ENCODE measurements around the gene GRIK4.

GRIK4 gene

GRCh38 chr11:120668537-120668936 is 157.0 kb downstream of the GRIK4 start:
- no peak for DNase-seq (ENCODE audit: low spot score)
- no peaks in the 10 kb centered on the region for H3K36me3 ChIP-seq (ENCODE audit: low read depth)
- H3K27ac ChIP-seq (ENCODE audit: poor library complexity, severe bottlenecking): no peak overlapping the region
- no peak for TF ChIP-seq CTCF (IDR thresholded peaks at IDR 0.05; ENCODE audit: poor library complexity, severe bottlenecking)
- H3K4me1 ChIP-seq (ENCODE audit: insufficient read depth, poor library complexity, severe bottlenecking): no peaks in the 10 kb centered on the region
- no peak for ATAC-seq (ENCODE audit: low read depth)
- no peaks in the 10 kb centered on the region for H3K9me3 ChIP-seq (ENCODE audit: severe bottlenecking)
- H3K27me3 ChIP-seq (ENCODE audit: insufficient read depth, poor library complexity, severe bottlenecking): peaks cover 7% of the 10 kb centered on the region
- no peak overlapping the region for H3K4me3 ChIP-seq (ENCODE audit: severe bottlenecking)

- Histone ChIP-seq H3K36me3 (ENCODE audit: low read depth) (no peaks in the 10 kb centered on the region), H3K4me1 (ENCODE audit: insufficient read depth, poor library complexity, severe bottlenecking) (no peaks in the 10 kb centered on the region), H3K4me3 (ENCODE audit: severe bottlenecking) (no peak overlapping the region), H3K27me3 (ENCODE audit: insufficient read depth, poor library complexity, severe bottlenecking) (peaks cover 3% of the 10 kb centered on the region), H3K9me3 (ENCODE audit: severe bottlenecking) (no peaks in the 10 kb centered on the region), H3K27ac (ENCODE audit: poor library complexity, severe bottlenecking) (no peak overlapping the region)
- TF ChIP-seq CTCF (IDR thresholded peaks at IDR 0.05; ENCODE audit: poor library complexity, severe bottlenecking): no peak
- ATAC-seq (ENCODE audit: low read depth) (no peak), DNase-seq (ENCODE audit: low spot score) (no peak)
Measured at GRCh38 chr11:120674542-120674941, 163.0 kb downstream of the GRIK4 start.

- no peak for DNase-seq (ENCODE audit: low spot score)
- H3K27me3 ChIP-seq (ENCODE audit: insufficient read depth, poor library complexity, severe bottlenecking): peaks cover 3% of the 10 kb centered on the region
- H3K36me3 ChIP-seq (ENCODE audit: low read depth): no peaks in the 10 kb centered on the region
- no peak overlapping the region for H3K27ac ChIP-seq (ENCODE audit: poor library complexity, severe bottlenecking)
- H3K4me1 ChIP-seq (ENCODE audit: insufficient read depth, poor library complexity, severe bottlenecking): no peaks in the 10 kb centered on the region
- H3K9me3 ChIP-seq (ENCODE audit: severe bottlenecking): no peaks in the 10 kb centered on the region
- no peak overlapping the region for H3K4me3 ChIP-seq (ENCODE audit: severe bottlenecking)
- no peak for ATAC-seq (ENCODE audit: low read depth)
- TF ChIP-seq CTCF (IDR thresholded peaks at IDR 0.05; ENCODE audit: poor library complexity, severe bottlenecking): no peak
Measured at GRCh38 chr11:120675171-120675570, 163.6 kb downstream of the GRIK4 start.

GRCh38 chr11:120676991-120677390 is 165.4 kb downstream of the GRIK4 start:
- no peak overlapping the region for H3K4me3 ChIP-seq (ENCODE audit: severe bottlenecking)
- no peaks in the 10 kb centered on the region for H3K36me3 ChIP-seq (ENCODE audit: low read depth)
- H3K9me3 ChIP-seq (ENCODE audit: severe bottlenecking): no peaks in the 10 kb centered on the region
- DNase-seq (ENCODE audit: low spot score) (no peak), ATAC-seq (ENCODE audit: low read depth) (no peak)
- TF ChIP-seq CTCF (IDR thresholded peaks at IDR 0.05; ENCODE audit: poor library complexity, severe bottlenecking): no peak
- no peak overlapping the region for H3K27ac ChIP-seq (ENCODE audit: poor library complexity, severe bottlenecking)
- no peaks in the 10 kb centered on the region for H3K4me1 ChIP-seq (ENCODE audit: insufficient read depth, poor library complexity, severe bottlenecking)
- H3K27me3 ChIP-seq (ENCODE audit: insufficient read depth, poor library complexity, severe bottlenecking): peaks cover 3% of the 10 kb centered on the region

GRCh38 chr11:120680322-120680721 is 168.8 kb downstream of the GRIK4 start:
- no peak for DNase-seq (ENCODE audit: low spot score)
- no peak overlapping the region for H3K27ac ChIP-seq (ENCODE audit: poor library complexity, severe bottlenecking)
- no peaks in the 10 kb centered on the region for H3K36me3 ChIP-seq (ENCODE audit: low read depth)
- H3K4me3 ChIP-seq (ENCODE audit: severe bottlenecking): no peak overlapping the region
- no peaks in the 10 kb centered on the region for H3K9me3 ChIP-seq (ENCODE audit: severe bottlenecking)
- no peaks in the 10 kb centered on the region for H3K27me3 ChIP-seq (ENCODE audit: insufficient read depth, poor library complexity, severe bottlenecking)
- no peaks in the 10 kb centered on the region for H3K4me1 ChIP-seq (ENCODE audit: insufficient read depth, poor library complexity, severe bottlenecking)
- no peak for TF ChIP-seq CTCF (IDR thresholded peaks at IDR 0.05; ENCODE audit: poor library complexity, severe bottlenecking)
- ATAC-seq (ENCODE audit: low read depth): no peak

Measured in RWPE2 (cell line).